HepG2 (cell line): ENCODE results near the gene MRPL43. TPM values are rescaled to one million over a fixed set of nuclear protein-coding genes. Genes with fewer than 3 reads are reported as not detected.

Experiments
- BCLAF1 ChIP-seq: fragments of 450-650 bp; IDR thresholded peaks from 2 replicates; pipeline ENCODE4 v1.6.1; 2017; ENCODE audit warnings: mild to moderate bottlenecking
- CAMTA2 ChIP-seq: sonication (generic); formaldehyde crosslinking; IDR thresholded peaks from 2 replicates; pipeline ENCODE4 v1.4.0; 2020; ENCODE audit warnings: mild to moderate bottlenecking, missing genetic modification reagents, borderline replicate concordance
- CBFB ChIP-seq: sonication (generic); formaldehyde crosslinking; IDR thresholded peaks from 2 replicates; pipeline ENCODE4 v1.4.0; 2020; ENCODE audit warnings: missing genetic modification reagents
- DR1 ChIP-seq: sonication (generic); formaldehyde crosslinking; IDR thresholded peaks from 2 replicates; pipeline ENCODE4 v1.8.0; 2021; ENCODE audit warnings: mild to moderate bottlenecking, missing genetic modification reagents, inconsistent platforms
- KDM2A ChIP-seq: sonication (generic); formaldehyde crosslinking; IDR thresholded peaks from 2 replicates; pipeline ENCODE4 v1.4.0; 2020; ENCODE audit warnings: low read depth, missing genetic modification reagents, borderline replicate concordance
- NKX3-1 ChIP-seq: sonication (generic); formaldehyde crosslinking; IDR thresholded peaks from 2 replicates; pipeline ENCODE4 v1.5.0; 2020; ENCODE audit warnings: missing genetic modification reagents
- NR2F2 ChIP-seq: IDR thresholded peaks from 2 replicates; pipeline ENCODE4 v1.6.1; 2012; ENCODE audit warnings: low read depth, inconsistent platforms, borderline replicate concordance
- NRL ChIP-seq: sonication (generic); formaldehyde crosslinking; IDR thresholded peaks from 2 replicates; pipeline ENCODE4 v1.5.0; 2020; ENCODE audit warnings: missing genetic modification reagents, mild to moderate bottlenecking, moderate library complexity, borderline replicate concordance
- PAXIP1 ChIP-seq: sonication (generic); formaldehyde crosslinking; conservative IDR thresholded peaks from 2 replicates; pipeline ENCODE4 v1.4.0; 2020; ENCODE audit warnings: mild to moderate bottlenecking, missing genetic modification reagents, moderate library complexity
- PHF20 ChIP-seq: sonication (generic); formaldehyde crosslinking; IDR thresholded peaks from 2 replicates; pipeline ENCODE4 v1.5.0; 2020; ENCODE audit warnings: mild to moderate bottlenecking, missing genetic modification reagents
- RERE ChIP-seq: IDR thresholded peaks from 2 replicates; pipeline ENCODE4 v1.6.1; 2016; ENCODE audit warnings: low read depth, missing genetic modification reagents, missing compliant biosample characterization
- REXO4 ChIP-seq: sonication (generic); formaldehyde crosslinking; IDR thresholded peaks from 2 replicates; pipeline ENCODE4 v1.8.0; 2022; ENCODE audit warnings: missing genetic modification reagents, mild to moderate bottlenecking, borderline replicate concordance
- RXRB ChIP-seq: IDR thresholded peaks from 2 replicates; pipeline ENCODE4 v1.6.1; 2016; ENCODE audit warnings: borderline replicate concordance, missing genetic modification reagents, missing compliant biosample characterization
- SALL2 ChIP-seq: sonication (generic); formaldehyde crosslinking; IDR thresholded peaks from 2 replicates; pipeline ENCODE4 v1.8.1; 2023; ENCODE audit warnings: mild to moderate bottlenecking, missing genetic modification reagents, inconsistent platforms
- YEATS2 ChIP-seq: sonication (generic); formaldehyde crosslinking; IDR thresholded peaks from 2 replicates; pipeline ENCODE4 v1.4.0; 2020; ENCODE audit warnings: missing genetic modification reagents, borderline replicate concordance
- ZFP41 ChIP-seq: sonication (generic); formaldehyde crosslinking; IDR thresholded peaks from 2 replicates; pipeline ENCODE4 v1.4.0; 2020; ENCODE audit warnings: mild to moderate bottlenecking, missing genetic modification reagents, borderline replicate concordance
- ZNF468 ChIP-seq: sonication (generic); formaldehyde crosslinking; IDR thresholded peaks from 2 replicates; pipeline ENCODE4 v1.8.0; 2022; ENCODE audit warnings: mild to moderate bottlenecking, moderate library complexity, missing genetic modification reagents
- polyA plus RNA-seq, 8 experiments: library from polyadenylated mRNA; depleted of rRNA in 3 of 8; stranded (reverse) in 7 of 8; unstranded in 1 of 8; fragments of >200 nt; fragmentation: Illumina TruSeq in 4 of 8; extraction: Trizol in 4 of 8; gene quantifications; 2 replicates each; pipeline versions ENCODE4 v1.2.1 to v1.2.3, GENCODE V29; 2011 to 2016; ENCODE audit warnings: low read depth in 4 of 8, missing spikeins in 1 of 8, mixed read lengths in 1 of 8; ENCODE audit not compliant: insufficient read depth in 1 of 8
- total RNA-seq, 5 experiments: library from RNA; depleted of rRNA; stranded (reverse); fragments of >200 nt; fragmentation: Illumina TruSeq; extraction: Trizol; gene quantifications; 2 replicates each; pipeline ENCODE4 v1.2.3, GENCODE V29; 2016; ENCODE audit warnings: low read depth in 1 of 5

Gene MRPL43
- total and polyA plus RNA-seq, 2 of the 13 experiments (the other 11 are each of a cell fraction or from before 2014, with no cell fraction given): 71.0 to 73.7 TPM

- TF ChIP-seq RERE (CRISPR knock-in tag) (no peak), ZNF468 (no peak), CBFB (CRISPR knock-in tag) (no peak), CAMTA2 (CRISPR knock-in tag) (0 out of 2 replicates have a peak, but pooled peaks have one; percentile 26), RXRB (CRISPR knock-in tag) (peak; percentile 23), DR1 (CRISPR knock-in tag) (peak; percentile 24), NKX3-1 (CRISPR knock-in tag) (no peak), SALL2 (CRISPR knock-in tag) (peak; percentile 82; the same call in 1 of the 2 replicates), NRL (CRISPR knock-in tag) (0 out of 2 replicates have a peak, but pooled peaks have one; percentile 14), NR2F2 (no peak), YEATS2 (CRISPR knock-in tag) (no peak), BCLAF1 (no peak), KDM2A (CRISPR knock-in tag) (peak; percentile 43; the same call in 1 of the 2 replicates), REXO4 (CRISPR knock-in tag) (no peak), ZFP41 (CRISPR knock-in tag) (no peak), PHF20 (peak; percentile 44), PAXIP1 (CRISPR knock-in tag) (no peak)
Measured at GRCh38 chr10:100969187-100970075, 17.9 kb downstream of the MRPL43 start, which contains the start of gene SEMA4G (continued).
